ENCODE measurements around the gene SCAANT1.

SCAANT1 gene

GRCh38 chr3:63878394-63879060 is 33.7 kb downstream of the SCAANT1 start:
- Histone ChIP-seq H3K9me3 (no peaks in the 10 kb centered on the region), H3K27me3 (no peaks in the 10 kb centered on the region), H3K4me1 (peaks cover 0 to 39% (median 13%) of the 10 kb centered on the region in 4 donors), H3K27ac (no peak overlapping the region), H3K4me3 (no peak overlapping the region), H3K36me3 (no peaks in the 10 kb centered on the region)
- DNase-seq = no peak
- intact Hi-C loops (cut with DNase I; ENCODE audit: low total_unique reads) = no loop called here
- no peak for TF ChIP-seq CTCF (IDR thresholded peaks at IDR 0.05)

- Histone ChIP-seq H3K27ac (no peak overlapping the region), H3K4me1 (peaks cover 0 to 39% (median 13%) of the 10 kb centered on the region in 4 donors), H3K4me3 (no peak overlapping the region), H3K27me3 (no peaks in the 10 kb centered on the region), H3K36me3 (no peaks in the 10 kb centered on the region), H3K9me3 (no peaks in the 10 kb centered on the region)
- no peak for TF ChIP-seq CTCF (IDR thresholded peaks at IDR 0.05)
- DNase-seq = no peak
- intact Hi-C loops (cut with DNase I; ENCODE audit: low total_unique reads) = no loop called here
Measured at GRCh38 chr3:63877737-63878393, 34.3 kb downstream of the SCAANT1 start.

GRCh38 chr3:63876260-63876659 is 35.9 kb downstream of the SCAANT1 start:
- TF ChIP-seq CTCF (IDR thresholded peaks at IDR 0.05) = no peak
- Histone ChIP-seq H3K9me3 (no peaks in the 10 kb centered on the region), H3K4me3 (no peak overlapping the region), H3K36me3 (no peaks in the 10 kb centered on the region), H3K27me3 (no peaks in the 10 kb centered on the region), H3K27ac (no peak overlapping the region), H3K4me1 (peaks cover 0 to 49% (median 16%) of the 10 kb centered on the region in 4 donors)
- intact Hi-C loops (cut with DNase I; ENCODE audit: low total_unique reads) = no loop called here
- DNase-seq = no peak

- intact Hi-C loops (cut with DNase I; ENCODE audit: low total_unique reads) = no loop called here
Measured at GRCh38 chr3:63875510-63875909, 36.7 kb downstream of the SCAANT1 start.

GRCh38 chr3:63874769-63875168 is 37.4 kb downstream of the SCAANT1 start:
- Histone ChIP-seq H3K4me1 (peaks cover 0 to 61% (median 21%) of the 10 kb centered on the region in 4 donors), H3K36me3 (no peaks in the 10 kb centered on the region), H3K27me3 (no peaks in the 10 kb centered on the region), H3K27ac (no peak overlapping the region), H3K4me3 (no peak overlapping the region), H3K9me3 (no peaks in the 10 kb centered on the region)
- no peak for DNase-seq
- intact Hi-C loops (cut with DNase I; ENCODE audit: low total_unique reads) = no loop called here
- no peak for TF ChIP-seq CTCF (IDR thresholded peaks at IDR 0.05)

More at GRCh38 chr3:63875510-63875909, 36.7 kb downstream of the SCAANT1 start:
- Histone ChIP-seq H3K27me3 (no peaks in the 10 kb centered on the region), H3K4me3 (no peak overlapping the region), H3K9me3 (no peaks in the 10 kb centered on the region), H3K4me1 (peaks cover 0 to 54% (median 18%) of the 10 kb centered on the region in 4 donors), H3K36me3 (no peaks in the 10 kb centered on the region), H3K27ac (no peak overlapping the region)
- no peak for DNase-seq
- no peak for TF ChIP-seq CTCF (IDR thresholded peaks at IDR 0.05)

All from tibial artery (tissue), 4 donors.